ENCODE data around the gene USP17L28. TPM values are rescaled to one million over a fixed set of nuclear protein-coding genes. Genes with fewer than 3 reads are reported as not detected.
"Not testable (repeated sequence)": the region's sequence is repeated elsewhere in the genome, so short reads cannot be mapped to it uniquely, and the experiment has no call there.

Gene USP17L28, protein sequence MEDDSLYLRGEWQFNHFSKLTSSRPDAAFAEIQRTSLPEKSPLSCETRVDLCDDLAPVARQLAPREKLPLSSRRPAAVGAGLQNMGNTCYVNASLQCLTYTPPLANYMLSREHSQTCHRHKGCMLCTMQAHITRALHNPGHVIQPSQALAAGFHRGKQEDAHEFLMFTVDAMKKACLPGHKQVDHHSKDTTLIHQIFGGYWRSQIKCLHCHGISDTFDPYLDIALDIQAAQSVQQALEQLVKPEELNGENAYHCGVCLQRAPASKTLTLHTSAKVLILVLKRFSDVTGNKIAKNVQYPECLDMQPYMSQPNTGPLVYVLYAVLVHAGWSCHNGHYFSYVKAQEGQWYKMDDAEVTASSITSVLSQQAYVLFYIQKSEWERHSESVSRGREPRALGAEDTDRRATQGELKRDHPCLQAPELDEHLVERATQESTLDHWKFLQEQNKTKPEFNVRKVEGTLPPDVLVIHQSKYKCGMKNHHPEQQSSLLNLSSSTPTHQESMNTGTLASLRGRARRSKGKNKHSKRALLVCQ
- not detected in 2 replicates for total RNA-seq

DNA sequence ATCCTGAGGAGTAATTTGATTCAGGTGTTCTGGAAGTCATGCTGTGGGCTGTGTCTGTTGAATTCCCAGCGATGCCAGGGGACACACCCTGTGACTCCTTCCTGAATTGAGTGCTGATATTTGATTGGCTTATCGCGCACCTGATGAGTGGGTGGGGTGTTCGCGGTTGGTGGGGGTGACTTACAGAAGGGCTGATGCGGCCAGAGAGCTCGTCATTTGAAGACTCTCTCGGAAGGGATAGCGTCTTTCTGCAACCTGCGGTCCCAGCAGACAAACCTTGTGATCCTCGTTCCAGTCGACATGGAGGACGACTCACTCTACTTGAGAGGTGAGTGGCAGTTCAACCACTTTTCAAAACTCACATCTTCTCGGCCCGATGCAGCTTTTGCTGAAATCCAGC lies at the start of gene USP17L28:
Gene USP17L28, plus strand, starts transcription at position 301 of the 400 bp plus-strand sequence. Its CDS starts 0 bp downstream, at position 301.
- H3K36me3 ChIP-seq (ENCODE audit: control insufficient read depth, insufficient read depth, low read length); FAIRE-seq; H3K27me3 ChIP-seq (ENCODE audit: control insufficient read depth, insufficient read depth, low read length); DNase-seq (ENCODE audit: low read depth); H3K4me3 ChIP-seq (ENCODE audit: low read depth, low read length): not testable (repeated sequence)

DNA sequence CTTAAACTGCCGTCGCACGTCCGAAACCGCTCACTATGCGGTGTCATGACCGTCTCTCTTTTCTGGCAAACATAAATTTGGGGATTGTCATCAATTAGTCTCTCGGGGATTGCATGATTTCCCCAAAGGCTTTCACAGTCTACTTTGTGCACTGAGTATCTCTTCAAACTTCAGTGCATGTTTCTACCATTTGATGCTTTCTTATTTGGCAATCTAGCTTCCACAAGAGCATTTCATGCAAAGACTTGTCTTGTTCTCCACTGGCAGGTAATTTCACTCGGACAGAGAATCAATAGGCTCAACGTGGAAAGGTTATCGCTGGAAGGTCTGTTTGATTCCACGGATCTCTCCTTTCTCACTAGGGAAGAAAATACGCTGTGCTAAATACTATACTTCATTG lies 24.5 kb upstream of the USP17L28 start:
- H3K27me3 ChIP-seq (ENCODE audit: control insufficient read depth, insufficient read depth, low read length); H3K36me3 ChIP-seq (ENCODE audit: control insufficient read depth, insufficient read depth, low read length); FAIRE-seq; DNase-seq (ENCODE audit: low read depth); H3K4me3 ChIP-seq (ENCODE audit: low read depth, low read length): not testable (repeated sequence)

DNA sequence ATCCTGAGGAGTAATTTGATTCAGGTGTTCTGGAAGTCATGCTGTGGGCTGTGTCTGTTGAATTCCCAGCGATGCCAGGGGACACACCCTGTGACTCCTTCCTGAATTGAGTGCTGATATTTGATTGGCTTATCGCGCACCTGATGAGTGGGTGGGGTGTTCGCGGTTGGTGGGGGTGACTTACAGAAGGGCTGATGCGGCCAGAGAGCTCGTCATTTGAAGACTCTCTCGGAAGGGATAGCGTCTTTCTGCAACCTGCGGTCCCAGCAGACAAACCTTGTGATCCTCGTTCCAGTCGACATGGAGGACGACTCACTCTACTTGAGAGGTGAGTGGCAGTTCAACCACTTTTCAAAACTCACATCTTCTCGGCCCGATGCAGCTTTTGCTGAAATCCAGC lies 23.8 kb upstream of the USP17L28 start, which contains the start of gene USP17L24:
Gene USP17L24, plus strand, starts transcription at position 301 of the 400 bp plus-strand sequence. Its CDS starts 0 bp downstream, at position 301.
- FAIRE-seq; H3K4me3 ChIP-seq (ENCODE audit: low read depth, low read length); H3K27me3 ChIP-seq (ENCODE audit: control insufficient read depth, insufficient read depth, low read length); DNase-seq (ENCODE audit: low read depth); H3K36me3 ChIP-seq (ENCODE audit: control insufficient read depth, insufficient read depth, low read length): not testable (repeated sequence)

DNA sequence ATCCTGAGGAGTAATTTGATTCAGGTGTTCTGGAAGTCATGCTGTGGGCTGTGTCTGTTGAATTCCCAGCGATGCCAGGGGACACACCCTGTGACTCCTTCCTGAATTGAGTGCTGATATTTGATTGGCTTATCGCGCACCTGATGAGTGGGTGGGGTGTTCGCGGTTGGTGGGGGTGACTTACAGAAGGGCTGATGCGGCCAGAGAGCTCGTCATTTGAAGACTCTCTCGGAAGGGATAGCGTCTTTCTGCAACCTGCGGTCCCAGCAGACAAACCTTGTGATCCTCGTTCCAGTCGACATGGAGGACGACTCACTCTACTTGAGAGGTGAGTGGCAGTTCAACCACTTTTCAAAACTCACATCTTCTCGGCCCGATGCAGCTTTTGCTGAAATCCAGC lies 19.1 kb upstream of the USP17L28 start, which contains the start of gene USP17L25:
Gene USP17L25, plus strand, starts transcription at position 301 of the 400 bp plus-strand sequence. Its CDS starts 0 bp downstream, at position 301.
- not testable (repeated sequence) for H3K27me3 ChIP-seq (ENCODE audit: control insufficient read depth, insufficient read depth, low read length); DNase-seq (ENCODE audit: low read depth); H3K4me3 ChIP-seq (ENCODE audit: low read depth, low read length); H3K36me3 ChIP-seq (ENCODE audit: control insufficient read depth, insufficient read depth, low read length); FAIRE-seq

DNA sequence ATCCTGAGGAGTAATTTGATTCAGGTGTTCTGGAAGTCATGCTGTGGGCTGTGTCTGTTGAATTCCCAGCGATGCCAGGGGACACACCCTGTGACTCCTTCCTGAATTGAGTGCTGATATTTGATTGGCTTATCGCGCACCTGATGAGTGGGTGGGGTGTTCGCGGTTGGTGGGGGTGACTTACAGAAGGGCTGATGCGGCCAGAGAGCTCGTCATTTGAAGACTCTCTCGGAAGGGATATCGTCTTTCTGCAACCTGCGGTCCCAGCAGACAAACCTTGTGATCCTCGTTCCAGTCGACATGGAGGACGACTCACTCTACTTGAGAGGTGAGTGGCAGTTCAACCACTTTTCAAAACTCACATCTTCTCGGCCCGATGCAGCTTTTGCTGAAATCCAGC lies 14.3 kb upstream of the USP17L28 start, which contains the start of gene USP17L26:
Gene USP17L26, plus strand, starts transcription at position 301 of the 400 bp plus-strand sequence. Its CDS starts 0 bp downstream, at position 301.
- not testable (repeated sequence) for FAIRE-seq; H3K27me3 ChIP-seq (ENCODE audit: control insufficient read depth, insufficient read depth, low read length); DNase-seq (ENCODE audit: low read depth); H3K4me3 ChIP-seq (ENCODE audit: low read depth, low read length); H3K36me3 ChIP-seq (ENCODE audit: control insufficient read depth, insufficient read depth, low read length)

DNA sequence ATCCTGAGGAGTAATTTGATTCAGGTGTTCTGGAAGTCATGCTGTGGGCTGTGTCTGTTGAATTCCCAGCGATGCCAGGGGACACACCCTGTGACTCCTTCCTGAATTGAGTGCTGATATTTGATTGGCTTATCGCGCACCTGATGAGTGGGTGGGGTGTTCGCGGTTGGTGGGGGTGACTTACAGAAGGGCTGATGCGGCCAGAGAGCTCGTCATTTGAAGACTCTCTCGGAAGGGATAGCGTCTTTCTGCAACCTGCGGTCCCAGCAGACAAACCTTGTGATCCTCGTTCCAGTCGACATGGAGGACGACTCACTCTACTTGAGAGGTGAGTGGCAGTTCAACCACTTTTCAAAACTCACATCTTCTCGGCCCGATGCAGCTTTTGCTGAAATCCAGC lies 9.6 kb upstream of the USP17L28 start, which contains the start of gene USP17L5:
Gene USP17L5, plus strand, starts transcription at position 301 of the 400 bp plus-strand sequence. Its CDS starts 0 bp downstream, at position 301.
- H3K36me3 ChIP-seq (ENCODE audit: control insufficient read depth, insufficient read depth, low read length); H3K4me3 ChIP-seq (ENCODE audit: low read depth, low read length); DNase-seq (ENCODE audit: low read depth); FAIRE-seq; H3K27me3 ChIP-seq (ENCODE audit: control insufficient read depth, insufficient read depth, low read length): not testable (repeated sequence)

DNA sequence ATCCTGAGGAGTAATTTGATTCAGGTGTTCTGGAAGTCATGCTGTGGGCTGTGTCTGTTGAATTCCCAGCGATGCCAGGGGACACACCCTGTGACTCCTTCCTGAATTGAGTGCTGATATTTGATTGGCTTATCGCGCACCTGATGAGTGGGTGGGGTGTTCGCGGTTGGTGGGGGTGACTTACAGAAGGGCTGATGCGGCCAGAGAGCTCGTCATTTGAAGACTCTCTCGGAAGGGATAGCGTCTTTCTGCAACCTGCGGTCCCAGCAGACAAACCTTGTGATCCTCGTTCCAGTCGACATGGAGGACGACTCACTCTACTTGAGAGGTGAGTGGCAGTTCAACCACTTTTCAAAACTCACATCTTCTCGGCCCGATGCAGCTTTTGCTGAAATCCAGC lies 4.8 kb upstream of the USP17L28 start, which contains the start of gene USP17L27:
Gene USP17L27, plus strand, starts transcription at position 301 of the 400 bp plus-strand sequence. Its CDS starts 0 bp downstream, at position 301.
- not testable (repeated sequence) for H3K4me3 ChIP-seq (ENCODE audit: low read depth, low read length); FAIRE-seq; H3K36me3 ChIP-seq (ENCODE audit: control insufficient read depth, insufficient read depth, low read length); H3K27me3 ChIP-seq (ENCODE audit: control insufficient read depth, insufficient read depth, low read length); DNase-seq (ENCODE audit: low read depth)

DNA sequence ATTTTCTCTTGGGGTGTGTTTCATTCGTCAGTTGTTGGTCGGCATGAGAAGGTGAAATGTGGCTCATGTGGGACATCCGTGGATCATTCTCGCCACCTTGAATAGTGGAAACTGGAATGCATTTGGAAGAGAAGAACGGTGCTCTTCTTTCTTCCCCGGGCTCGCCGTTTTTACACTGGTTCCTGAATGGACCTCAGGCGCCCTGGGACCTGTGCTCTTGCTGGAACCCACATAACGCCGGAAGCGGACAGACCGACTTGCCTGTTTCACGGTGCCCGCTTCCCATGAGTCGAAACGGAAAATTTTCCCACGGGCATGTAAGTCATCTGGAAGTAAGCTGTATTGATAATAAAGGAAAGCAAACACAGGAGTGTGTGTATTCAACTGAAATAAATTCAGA lies 2.2 kb downstream of the USP17L28 start:
- DNase-seq (ENCODE audit: low read depth); H3K4me3 ChIP-seq (ENCODE audit: low read depth, low read length); FAIRE-seq; H3K36me3 ChIP-seq (ENCODE audit: control insufficient read depth, insufficient read depth, low read length); H3K27me3 ChIP-seq (ENCODE audit: control insufficient read depth, insufficient read depth, low read length): not testable (repeated sequence)

DNA sequence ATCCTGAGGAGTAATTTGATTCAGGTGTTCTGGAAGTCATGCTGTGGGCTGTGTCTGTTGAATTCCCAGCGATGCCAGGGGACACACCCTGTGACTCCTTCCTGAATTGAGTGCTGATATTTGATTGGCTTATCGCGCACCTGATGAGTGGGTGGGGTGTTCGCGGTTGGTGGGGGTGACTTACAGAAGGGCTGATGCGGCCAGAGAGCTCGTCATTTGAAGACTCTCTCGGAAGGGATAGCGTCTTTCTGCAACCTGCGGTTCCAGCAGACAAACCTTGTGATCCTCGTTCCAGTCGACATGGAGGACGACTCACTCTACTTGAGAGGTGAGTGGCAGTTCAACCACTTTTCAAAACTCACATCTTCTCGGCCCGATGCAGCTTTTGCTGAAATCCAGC lies 4.6 kb downstream of the USP17L28 start, which contains the start of gene USP17L29:
Gene USP17L29, plus strand, starts transcription at position 301 of the 400 bp plus-strand sequence. Its CDS starts 0 bp downstream, at position 301.
- FAIRE-seq; H3K27me3 ChIP-seq (ENCODE audit: control insufficient read depth, insufficient read depth, low read length); H3K36me3 ChIP-seq (ENCODE audit: control insufficient read depth, insufficient read depth, low read length); H3K4me3 ChIP-seq (ENCODE audit: low read depth, low read length); DNase-seq (ENCODE audit: low read depth): not testable (repeated sequence)

DNA sequence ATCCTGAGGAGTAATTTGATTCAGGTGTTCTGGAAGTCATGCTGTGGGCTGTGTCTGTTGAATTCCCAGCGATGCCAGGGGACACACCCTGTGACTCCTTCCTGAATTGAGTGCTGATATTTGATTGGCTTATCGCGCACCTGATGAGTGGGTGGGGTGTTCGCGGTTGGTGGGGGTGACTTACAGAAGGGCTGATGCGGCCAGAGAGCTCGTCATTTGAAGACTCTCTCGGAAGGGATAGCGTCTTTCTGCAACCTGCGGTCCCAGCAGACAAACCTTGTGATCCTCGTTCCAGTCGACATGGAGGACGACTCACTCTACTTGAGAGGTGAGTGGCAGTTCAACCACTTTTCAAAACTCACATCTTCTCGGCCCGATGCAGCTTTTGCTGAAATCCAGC lies 14.1 kb downstream of the USP17L28 start, which contains the start of gene USP17L30:
Gene USP17L30, plus strand, starts transcription at position 301 of the 400 bp plus-strand sequence. Its CDS starts 0 bp downstream, at position 301.
- FAIRE-seq; H3K4me3 ChIP-seq (ENCODE audit: low read depth, low read length); H3K27me3 ChIP-seq (ENCODE audit: control insufficient read depth, insufficient read depth, low read length); H3K36me3 ChIP-seq (ENCODE audit: control insufficient read depth, insufficient read depth, low read length); DNase-seq (ENCODE audit: low read depth): not testable (repeated sequence)

DNA sequence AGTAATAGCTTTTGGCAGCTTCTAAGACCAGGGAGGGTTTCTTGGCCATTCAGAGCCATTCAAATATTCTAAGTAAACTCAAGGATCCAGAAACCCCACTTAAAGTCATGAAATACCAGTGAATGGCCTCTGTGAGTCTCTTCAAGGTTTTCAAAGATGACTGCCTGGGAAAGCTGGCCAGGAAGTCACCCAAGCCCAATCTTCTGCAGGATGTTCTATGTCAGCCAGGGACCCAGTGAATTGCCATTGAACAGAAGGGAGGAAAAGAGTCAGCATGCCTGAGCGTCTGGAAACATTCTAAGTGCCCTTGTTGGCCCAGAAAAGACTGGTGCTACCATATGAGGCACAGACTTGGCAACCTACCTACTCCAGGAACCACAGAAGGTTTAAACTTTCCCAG lies 31.2 kb downstream of the USP17L28 start:
- H3K4me3 ChIP-seq (ENCODE audit: low read depth, low read length); H3K27me3 ChIP-seq (ENCODE audit: control insufficient read depth, insufficient read depth, low read length); FAIRE-seq; H3K36me3 ChIP-seq (ENCODE audit: control insufficient read depth, insufficient read depth, low read length); DNase-seq (ENCODE audit: low read depth): not testable (repeated sequence)

DNA sequence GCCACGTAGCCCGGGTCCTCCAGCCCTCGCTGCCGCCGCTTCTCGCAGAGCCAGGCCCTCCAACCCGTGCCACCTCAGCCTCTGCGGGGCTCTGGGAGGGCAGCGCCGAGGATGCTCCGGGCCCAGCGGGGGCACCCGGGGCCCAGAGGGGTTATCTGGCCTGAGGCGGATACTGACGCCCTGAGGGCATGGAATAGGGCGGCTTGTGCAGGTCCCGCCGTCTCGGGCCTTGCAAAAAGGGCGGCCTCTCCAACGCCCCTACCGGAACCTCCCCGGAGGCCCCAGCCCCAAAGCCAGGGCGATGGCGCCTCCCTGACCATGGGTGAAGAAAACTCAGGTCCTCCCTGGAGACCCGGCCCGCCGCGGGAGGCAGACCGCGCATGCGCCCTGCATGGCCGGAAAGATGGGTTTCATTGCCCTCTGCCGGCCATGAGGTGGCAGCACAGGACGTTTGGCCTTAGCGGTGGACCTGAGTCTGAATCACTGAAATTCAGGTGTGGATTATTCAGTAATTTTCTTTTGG lies 32.4 kb downstream of the USP17L28 start:
- H3K4me3 ChIP-seq (ENCODE audit: low read depth, low read length) = peak overlapping the region; percentile 23
- not testable (repeated sequence) for FAIRE-seq; H3K27me3 ChIP-seq (ENCODE audit: control insufficient read depth, insufficient read depth, low read length); DNase-seq (ENCODE audit: low read depth); H3K36me3 ChIP-seq (ENCODE audit: control insufficient read depth, insufficient read depth, low read length)
